Lower leg skin (tissue), 3 donors: ENCODE results near the gene FHOD3.

ENCODE experiments used
- POLR2A ChIP-seq, 2 donors: fragments of 450-650 bp; IDR thresholded peaks; one replicate each; pipeline ENCODE4 v1.6.1; 2016 to 2017; ENCODE audit warnings: antibody characterized with exemption in 2 of 2, mild to moderate bottlenecking in 1 of 2, moderate library complexity in 1 of 2
- TF ChIP-seq, protein P1 (sequence below), 3 donors: fragments of 450-650 bp; IDR thresholded peaks; one replicate each; pipeline ENCODE4 v1.5.1; 2016; ENCODE audit warnings: antibody characterized with exemption in 3 of 3, mild to moderate bottlenecking in 3 of 3, moderate library complexity in 2 of 3

DNA sequence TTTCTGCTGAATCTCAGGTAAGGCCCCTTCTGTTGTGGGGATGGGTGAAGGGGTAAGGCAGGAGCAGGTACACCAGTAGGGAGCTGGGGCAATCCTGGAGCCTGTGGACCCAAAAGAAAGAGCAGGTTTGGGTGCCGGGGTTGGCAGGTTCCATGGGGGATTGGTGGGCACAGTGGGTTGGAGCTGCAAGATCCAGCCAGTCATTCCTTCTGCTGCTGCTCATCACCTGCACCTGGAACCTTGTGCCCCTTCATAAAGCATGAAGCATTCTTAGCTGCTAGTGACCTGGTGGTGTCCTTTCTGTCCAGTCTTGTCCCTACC, 24.9 kb downstream of the FHOD3 start:
- no peak for TF ChIP-seq POLR2A (IDR thresholded peaks at IDR 0.05)
- TF ChIP-seq, protein P1, sequence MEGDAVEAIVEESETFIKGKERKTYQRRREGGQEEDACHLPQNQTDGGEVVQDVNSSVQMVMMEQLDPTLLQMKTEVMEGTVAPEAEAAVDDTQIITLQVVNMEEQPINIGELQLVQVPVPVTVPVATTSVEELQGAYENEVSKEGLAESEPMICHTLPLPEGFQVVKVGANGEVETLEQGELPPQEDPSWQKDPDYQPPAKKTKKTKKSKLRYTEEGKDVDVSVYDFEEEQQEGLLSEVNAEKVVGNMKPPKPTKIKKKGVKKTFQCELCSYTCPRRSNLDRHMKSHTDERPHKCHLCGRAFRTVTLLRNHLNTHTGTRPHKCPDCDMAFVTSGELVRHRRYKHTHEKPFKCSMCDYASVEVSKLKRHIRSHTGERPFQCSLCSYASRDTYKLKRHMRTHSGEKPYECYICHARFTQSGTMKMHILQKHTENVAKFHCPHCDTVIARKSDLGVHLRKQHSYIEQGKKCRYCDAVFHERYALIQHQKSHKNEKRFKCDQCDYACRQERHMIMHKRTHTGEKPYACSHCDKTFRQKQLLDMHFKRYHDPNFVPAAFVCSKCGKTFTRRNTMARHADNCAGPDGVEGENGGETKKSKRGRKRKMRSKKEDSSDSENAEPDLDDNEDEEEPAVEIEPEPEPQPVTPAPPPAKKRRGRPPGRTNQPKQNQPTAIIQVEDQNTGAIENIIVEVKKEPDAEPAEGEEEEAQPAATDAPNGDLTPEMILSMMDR (IDR thresholded peaks at IDR 0.05) = no peak
